GM23338 (cell line): ENCODE results near the gene NCBP1. TPM values are rescaled to one million over a fixed set of nuclear protein-coding genes. Genes with fewer than 3 reads are reported as not detected.

ENCODE experiments used
- ATAC-seq: fragments of 200-7000 bp; cut with Tn5 transposase; 3 replicates; pipeline ENCODE4 v1.9.1; 2020
- DNase-seq: peaks from one replicate; pipeline ENCODE4 v3.0.0-alpha.2; 2015; ENCODE audit warnings: low spot score
- H2AFZ ChIP-seq: fragments of 200-600 bp; sonication (generic); 2 replicates; pipeline ENCODE4 v1.8.0; 2016; ENCODE audit warnings: antibody characterized with exemption, mild to moderate bottlenecking, moderate library complexity
- H3F3A ChIP-seq: fragments of 200-600 bp; sonication (generic); replicated peaks from 2 replicates; pipeline ENCODE4 v1.8.0; 2017; ENCODE audit warnings: antibody characterized with exemption, mixed run types, low read depth
- H3K27ac ChIP-seq: fragments of 200-600 bp; sonication (generic); 2 replicates; pipeline ENCODE4 v1.6.1; 2016; ENCODE audit warnings: low read depth
- H3K27me3 ChIP-seq: fragments of 200-600 bp; sonication (generic); 2 replicates; pipeline ENCODE4 v1.8.0; 2016; ENCODE audit warnings: mild to moderate bottlenecking, mixed run types, moderate library complexity; ENCODE audit not compliant: insufficient read depth
- H3K36me3 ChIP-seq: fragments of 200-600 bp; sonication (generic); 2 replicates; pipeline ENCODE4 v1.8.0; 2016; ENCODE audit warnings: mild to moderate bottlenecking; ENCODE audit not compliant: insufficient read depth
- H3K4me1 ChIP-seq: fragments of 200-600 bp; sonication (generic); 2 replicates; pipeline ENCODE4 v1.8.0; 2016; ENCODE audit warnings: mild to moderate bottlenecking, moderate library complexity; ENCODE audit not compliant: insufficient read depth
- H3K4me2 ChIP-seq: fragments of 200-600 bp; sonication (generic); 2 replicates; pipeline ENCODE4 v1.7.1; 2017; ENCODE audit warnings: mixed run types
- H3K4me3 ChIP-seq: fragments of 200-600 bp; sonication (generic); 2 replicates; pipeline ENCODE4 v1.6.1; 2016; ENCODE audit warnings: mixed run types
- H3K79me2 ChIP-seq: fragments of 200-600 bp; sonication (generic); replicated peaks from 2 replicates; pipeline ENCODE4 v1.8.0; 2017; ENCODE audit warnings: mild to moderate bottlenecking; ENCODE audit not compliant: insufficient read depth
- H3K9me2 ChIP-seq: fragments of 200-600 bp; sonication (generic); 2 replicates; pipeline ENCODE4 v1.8.0; 2017; ENCODE audit not compliant: insufficient read depth
- H4K20me1 ChIP-seq: fragments of 200-600 bp; sonication (generic); replicated peaks from 2 replicates; pipeline ENCODE4 v1.8.0; 2017; ENCODE audit warnings: mild to moderate bottlenecking; ENCODE audit not compliant: insufficient read depth
- H3K27ac Mint-ChIP-seq: 2 replicates; pipeline ENCODE4 v1.8.0; 2020; ENCODE audit warnings: inconsistent platforms, mild to moderate bottlenecking, moderate library complexity, mixed read lengths
- H3K27me3 Mint-ChIP-seq: 3 replicates; pipeline ENCODE4 v1.8.0; 2022; ENCODE audit warnings: low read depth, mild to moderate bottlenecking, moderate library complexity, mixed read lengths, inconsistent platforms; ENCODE audit not compliant: insufficient read depth, poor library complexity
- H3K36me3 Mint-ChIP-seq: 3 replicates; pipeline ENCODE4 v1.8.0; 2021; ENCODE audit warnings: low read depth, mild to moderate bottlenecking, inconsistent platforms, moderate library complexity, mixed read lengths
- H3K4me1 Mint-ChIP-seq: 3 replicates; pipeline ENCODE4 v1.8.0; 2020; ENCODE audit warnings: mild to moderate bottlenecking, inconsistent platforms, mixed read lengths
- H3K4me3 Mint-ChIP-seq: 3 replicates; pipeline ENCODE4 v1.8.0; 2021; ENCODE audit warnings: moderate library complexity, mild to moderate bottlenecking, inconsistent platforms, mixed read lengths
- H3K9me3 Mint-ChIP-seq: 3 replicates; pipeline ENCODE4 v1.8.0; 2020; ENCODE audit warnings: moderate library complexity, mild to moderate bottlenecking, inconsistent platforms, mixed read lengths
- CREB1 ChIP-seq: fragments of 250-450 bp; sonication (Bioruptor Pico); IDR thresholded peaks from 2 replicates; pipeline ENCODE4 v1.5.0; 2020; ENCODE audit warnings: low read depth, mild to moderate bottlenecking, moderate library complexity
- CTCF ChIP-seq, 2 experiments: fragments of 200-600 bp in 1 of 2; sonication (generic) in 1 of 2; conservative IDR thresholded peaks; 2 replicates each; pipeline versions ENCODE4 v1.5.1 to v1.6.1; 2016 to 2017; ENCODE audit warnings: antibody characterized with exemption in 2 of 2, low read depth in 2 of 2, mild to moderate bottlenecking in 2 of 2, moderate library complexity in 1 of 2
- ETS1 ChIP-seq: IDR thresholded peaks from 2 replicates; pipeline ENCODE4 v1.6.1; 2016; ENCODE audit warnings: antibody characterized with exemption
- EZH2 ChIP-seq: fragments of 200-600 bp; sonication (generic); IDR thresholded peaks from one replicate; pipeline ENCODE4 v1.8.0; 2017; ENCODE audit warnings: antibody characterized with exemption, mild to moderate bottlenecking, low read depth; ENCODE audit not compliant: unreplicated experiment
- EZH2phosphoT487 ChIP-seq: fragments of 200-600 bp; sonication (generic); IDR thresholded peaks from one replicate; pipeline ENCODE4 v1.8.1; 2018; ENCODE audit warnings: antibody characterized with exemption; ENCODE audit not compliant: unreplicated experiment
- JUNB ChIP-seq: IDR thresholded peaks from one replicate; pipeline ENCODE4 v1.6.1; 2016; ENCODE audit warnings: antibody characterized with exemption; ENCODE audit not compliant: unreplicated experiment
- NANOG ChIP-seq: IDR thresholded peaks from 2 replicates; pipeline ENCODE4 v1.6.1; 2016; ENCODE audit warnings: antibody characterized with exemption, borderline replicate concordance
- POLR2AphosphoS5 ChIP-seq: IDR thresholded peaks from 2 replicates; pipeline ENCODE4 v1.6.1; 2016; ENCODE audit warnings: antibody characterized with exemption, low read depth
- REST ChIP-seq: IDR thresholded peaks from one replicate; pipeline ENCODE4 v1.6.1; 2018; ENCODE audit warnings: antibody characterized with exemption; ENCODE audit not compliant: unreplicated experiment
- STAT1 ChIP-seq: IDR thresholded peaks from one replicate; pipeline ENCODE4 v1.6.1; 2016; ENCODE audit warnings: antibody characterized with exemption; ENCODE audit not compliant: unreplicated experiment
- ZNF114 ChIP-seq: fragments of 250-450 bp; sonication (Bioruptor Pico); IDR thresholded peaks from 2 replicates; pipeline ENCODE4 v1.5.0; 2020; ENCODE audit warnings: mild to moderate bottlenecking, moderate library complexity
- ZNF331 ChIP-seq: fragments of 250-450 bp; sonication (Bioruptor Pico); IDR thresholded peaks from 2 replicates; pipeline ENCODE4 v1.5.0; 2020; ENCODE audit warnings: low read depth, mild to moderate bottlenecking, moderate library complexity
- ZNF462 ChIP-seq: fragments of 250-450 bp; sonication (Bioruptor Pico); IDR thresholded peaks from 2 replicates; pipeline ENCODE4 v1.5.0; 2020; ENCODE audit warnings: mild to moderate bottlenecking, moderate library complexity
- polyA plus RNA-seq: library from polyadenylated mRNA; unstranded; fragments of >200 nt; fragmentation: Nextera tagmentation; extraction: Ambion mirVana; gene quantifications from 2 replicates; pipeline ENCODE4 v1.2.1, GENCODE V29; 2016
- total RNA-seq: library from RNA; depleted of rRNA; stranded (reverse); fragments of >200 nt; shearing (Covaris generic); gene quantifications from 2 replicates; pipeline ENCODE4 v1.2.3, GENCODE V29; 2014

Gene NCBP1
- total and polyA plus RNA-seq, 2 experiments from 2014 or later = 43.9 to 60.2 TPM

GRCh38 chr9:97636903-97637302 lies 3.3 kb downstream of the NCBP1 start:
- Histone ChIP-seq H3K36me3 (no peaks in the 10 kb centered on the region; the same call in 1 of the 2 replicates), H3K4me1 (peaks cover 17% of the 10 kb centered on the region), H3K9me2 (no peaks in the 10 kb centered on the region), H3K27ac (no peak overlapping the region), H3F3A (peaks cover 3% of the 10 kb centered on the region; the same call in 1 of the 2 replicates), H3K27me3 (no peaks in the 10 kb centered on the region), H2AFZ (no peak overlapping the region), H4K20me1 (peaks cover 53% of the 10 kb centered on the region), H3K79me2 (peaks cover 79% of the 10 kb centered on the region), H3K4me3 (no peak overlapping the region), H3K4me2 (no peak overlapping the region)
- ATAC-seq (no peak), DNase-seq (no peak)
- peaks cover 30% of the 10 kb centered on the region for H3K4me1 Mint-ChIP-seq
- no peak overlapping the region for H3K27ac Mint-ChIP-seq
- TF ChIP-seq ZNF114 (CRISPR knock-in tag) = no peak
- no peak for TF ChIP-seq EZH2
- TF ChIP-seq NANOG = no peak
- TF ChIP-seq POLR2AphosphoS5 = no peak
- no peak for TF ChIP-seq ZNF462 (CRISPR knock-in tag)
- no peak for TF ChIP-seq STAT1
- no peak for TF ChIP-seq REST
- TF ChIP-seq ZNF331 = no peak
- TF ChIP-seq JUNB = no peak
- TF ChIP-seq EZH2phosphoT487 = no peak
- TF ChIP-seq CTCF (conservative IDR thresholded peaks at IDR 0.05; ENCODE audit: low read depth in 2 of 2) = no peak
- TF ChIP-seq CREB1 (CRISPR knock-in tag) = no peak
- no peak for TF ChIP-seq ETS1
- H3K9me3 Mint-ChIP-seq = no peaks in the 10 kb centered on the region
- H3K36me3 Mint-ChIP-seq = peaks cover 3% of the 10 kb centered on the region; the same call in 1 of the 3 replicates
- peaks cover 7% of the 10 kb centered on the region for H3K27me3 Mint-ChIP-seq
- H3K4me3 Mint-ChIP-seq = no peak overlapping the region
